Parathyroid adenoma (tissue), 2 donors: ENCODE results near the gene ATP5PB.

Source experiments
- H2AFZ ChIP-seq: fragments of 300-600 bp; sonication (generic); one replicate; pipeline ENCODE4 v1.7.0; 2017; ENCODE audit warnings: antibody characterized with exemption, mild to moderate bottlenecking
- H3K27ac ChIP-seq: fragments of 300-600 bp; sonication (generic); one replicate; pipeline ENCODE4 v1.7.0; 2017
- H3K27me3 ChIP-seq: fragments of 300-600 bp; sonication (generic); one replicate; pipeline ENCODE4 v1.7.0; 2017; ENCODE audit warnings: low read length; ENCODE audit not compliant: control insufficient read depth, insufficient read depth
- H3K36me3 ChIP-seq: fragments of 300-600 bp; sonication (generic); one replicate; pipeline ENCODE4 v1.7.0; 2017; ENCODE audit warnings: low read length; ENCODE audit not compliant: control insufficient read depth, insufficient read depth
- H3K4me1 ChIP-seq: fragments of 300-600 bp; sonication (generic); one replicate; pipeline ENCODE4 v1.7.0; 2017; ENCODE audit warnings: control low read depth
- H3K4me2 ChIP-seq: fragments of 300-600 bp; sonication (generic); one replicate; pipeline ENCODE4 v1.7.0; 2017; ENCODE audit warnings: low read length
- H3K4me3 ChIP-seq: fragments of 300-600 bp; sonication (generic); one replicate; pipeline ENCODE4 v1.7.0; 2017; ENCODE audit warnings: low read depth, low read length
- H3K79me2 ChIP-seq: fragments of 300-600 bp; sonication (generic); one replicate; pipeline ENCODE4 v1.7.0; 2017; ENCODE audit warnings: control low read depth
- H3K9ac ChIP-seq: fragments of 300-600 bp; sonication (generic); one replicate; pipeline ENCODE4 v1.7.0; 2017; ENCODE audit warnings: mild to moderate bottlenecking
- H3K9me3 ChIP-seq: fragments of 300-600 bp; sonication (generic); one replicate; pipeline ENCODE4 v1.7.0; 2017; ENCODE audit warnings: low read length; ENCODE audit not compliant: control insufficient read depth
- TF ChIP-seq, protein P1 (sequence below): fragments of 300-600 bp; sonication (generic); IDR thresholded peaks from one replicate; pipeline ENCODE4 v1.7.0; 2017; ENCODE audit warnings: antibody characterized with exemption, mild to moderate bottlenecking
- donor health status: primary hyperparathyroidism.

Gene ATP5PB

DNA sequence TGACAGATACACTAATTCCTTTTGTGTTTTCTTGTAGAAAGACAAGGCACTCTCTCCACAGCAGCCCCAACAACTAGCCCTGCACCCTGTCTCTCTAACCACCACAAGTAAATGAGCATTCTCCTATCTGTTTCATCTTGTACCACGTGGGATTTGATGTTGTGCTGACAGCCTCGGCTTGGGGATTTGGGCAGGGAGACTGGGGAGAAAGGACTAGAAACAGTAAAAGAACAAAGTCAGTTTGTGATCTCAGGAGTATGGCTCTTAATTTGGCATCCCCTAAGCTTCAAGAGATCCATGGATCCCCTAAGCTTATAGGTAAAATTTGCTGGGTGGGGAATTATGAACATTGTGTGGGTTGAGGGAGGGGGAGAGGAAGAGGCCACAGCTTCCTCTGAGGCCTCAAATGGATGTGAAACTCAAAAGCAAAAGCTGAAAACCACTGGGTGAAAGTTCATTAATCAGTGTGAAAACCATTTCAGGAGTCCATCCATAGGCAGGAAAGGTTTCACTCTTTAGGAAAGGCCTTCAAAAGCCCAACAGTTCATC, 27.6 kb downstream of the ATP5PB start:
- Histone ChIP-seq H2AFZ (peak overlapping the region; percentile 28), H3K79me2 (no peaks in the 10 kb centered on the region), H3K4me1 (no peaks in the 10 kb centered on the region), H3K4me3 (no peak overlapping the region), H3K9ac (no peak overlapping the region), H3K4me2 (no peak overlapping the region), H3K27me3 (no peaks in the 10 kb centered on the region), H3K27ac (no peak overlapping the region), H3K36me3 (no peaks in the 10 kb centered on the region), H3K9me3 (no peaks in the 10 kb centered on the region)
- TF ChIP-seq, protein P1, sequence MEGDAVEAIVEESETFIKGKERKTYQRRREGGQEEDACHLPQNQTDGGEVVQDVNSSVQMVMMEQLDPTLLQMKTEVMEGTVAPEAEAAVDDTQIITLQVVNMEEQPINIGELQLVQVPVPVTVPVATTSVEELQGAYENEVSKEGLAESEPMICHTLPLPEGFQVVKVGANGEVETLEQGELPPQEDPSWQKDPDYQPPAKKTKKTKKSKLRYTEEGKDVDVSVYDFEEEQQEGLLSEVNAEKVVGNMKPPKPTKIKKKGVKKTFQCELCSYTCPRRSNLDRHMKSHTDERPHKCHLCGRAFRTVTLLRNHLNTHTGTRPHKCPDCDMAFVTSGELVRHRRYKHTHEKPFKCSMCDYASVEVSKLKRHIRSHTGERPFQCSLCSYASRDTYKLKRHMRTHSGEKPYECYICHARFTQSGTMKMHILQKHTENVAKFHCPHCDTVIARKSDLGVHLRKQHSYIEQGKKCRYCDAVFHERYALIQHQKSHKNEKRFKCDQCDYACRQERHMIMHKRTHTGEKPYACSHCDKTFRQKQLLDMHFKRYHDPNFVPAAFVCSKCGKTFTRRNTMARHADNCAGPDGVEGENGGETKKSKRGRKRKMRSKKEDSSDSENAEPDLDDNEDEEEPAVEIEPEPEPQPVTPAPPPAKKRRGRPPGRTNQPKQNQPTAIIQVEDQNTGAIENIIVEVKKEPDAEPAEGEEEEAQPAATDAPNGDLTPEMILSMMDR: no peak

GRCh38 chr1:111480674-111481073, 31.4 kb downstream of the ATP5PB start:
- no peak overlapping the region for H3K4me2 ChIP-seq
- H3K79me2 ChIP-seq: no peaks in the 10 kb centered on the region
- no peak overlapping the region for H2AFZ ChIP-seq
- H3K27me3 ChIP-seq: no peaks in the 10 kb centered on the region
- H3K4me3 ChIP-seq: no peak overlapping the region
- H3K4me1 ChIP-seq: no peaks in the 10 kb centered on the region
- no peaks in the 10 kb centered on the region for H3K9me3 ChIP-seq
- H3K9ac ChIP-seq: no peak overlapping the region
- H3K36me3 ChIP-seq: no peaks in the 10 kb centered on the region
- no peak overlapping the region for H3K27ac ChIP-seq
- TF ChIP-seq, protein P1: no peak

DNA sequence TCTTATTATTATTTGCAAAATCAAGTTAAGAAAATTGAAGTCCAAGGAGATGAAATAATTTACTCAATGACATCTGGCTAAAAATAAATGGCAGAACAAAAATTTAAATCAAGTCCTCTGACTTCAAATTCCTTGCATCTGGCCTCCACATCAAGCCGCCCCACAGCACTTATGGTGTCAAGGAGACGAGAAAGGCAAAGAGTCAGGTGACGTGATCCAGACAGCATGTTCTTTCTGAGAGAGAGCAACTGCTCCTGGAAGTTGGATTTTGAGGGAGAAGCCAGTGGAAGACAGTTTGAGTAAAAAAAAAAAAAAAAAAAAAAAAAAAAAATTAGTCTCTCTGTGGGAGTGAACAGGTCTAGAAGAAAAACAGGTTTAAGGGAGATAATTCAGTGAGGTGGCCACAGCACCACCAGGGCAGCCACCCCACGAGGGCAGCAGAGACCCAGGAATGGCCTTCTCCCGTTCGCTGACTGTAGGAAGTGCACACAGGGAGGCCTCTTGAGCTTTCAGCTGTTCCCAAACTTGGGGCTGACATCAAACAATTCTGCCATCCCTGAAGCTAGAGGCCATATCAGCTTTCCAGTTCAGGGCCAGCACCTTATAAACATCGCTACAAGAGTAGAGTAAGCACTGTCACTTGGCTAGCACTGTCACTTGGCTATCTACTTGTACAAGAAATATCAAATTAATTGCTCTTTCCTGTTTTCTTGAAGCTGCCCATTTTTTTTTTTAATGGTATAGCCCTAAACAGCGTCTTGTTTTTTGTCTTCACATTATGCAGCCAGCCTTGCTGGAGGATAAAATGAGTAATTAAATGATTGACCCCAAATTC, 32.3 kb downstream of the ATP5PB start:
- no peak overlapping the region for H3K4me3 ChIP-seq
- no peaks in the 10 kb centered on the region for H3K79me2 ChIP-seq
- H3K4me2 ChIP-seq: no peak overlapping the region
- no peaks in the 10 kb centered on the region for H3K9me3 ChIP-seq
- TF ChIP-seq, protein P1: peak; percentile 67
- no peak overlapping the region for H3K9ac ChIP-seq
- H3K27ac ChIP-seq: no peak overlapping the region
- H3K27me3 ChIP-seq: no peaks in the 10 kb centered on the region
- H2AFZ ChIP-seq: peak overlapping the region; percentile 28
- H3K4me1 ChIP-seq: no peaks in the 10 kb centered on the region
- H3K36me3 ChIP-seq: no peaks in the 10 kb centered on the region

GRCh38 chr1:111483166-111483565, 33.9 kb downstream of the ATP5PB start:
- Histone ChIP-seq H3K36me3 (no peaks in the 10 kb centered on the region), H3K27me3 (no peaks in the 10 kb centered on the region), H3K9ac (no peak overlapping the region), H2AFZ (no peak overlapping the region), H3K4me2 (no peak overlapping the region), H3K4me1 (no peaks in the 10 kb centered on the region), H3K79me2 (no peaks in the 10 kb centered on the region), H3K27ac (no peak overlapping the region), H3K9me3 (no peaks in the 10 kb centered on the region), H3K4me3 (no peak overlapping the region)
- TF ChIP-seq, protein P1: no peak
